ENCODE measurements around the gene CRYGN.

CRYGN gene

GRCh38 chr7:151394076-151395035, 45.6 kb downstream of the CRYGN start:
- Histone ChIP-seq H3K9me3 (peaks cover 11% of the 10 kb centered on the region), H3K4me1 (peaks cover 37% of the 10 kb centered on the region), H4K20me1 (no peaks in the 10 kb centered on the region), H3K4me3 (no peak overlapping the region), H3K4me2 (peak overlapping the region; percentile 41; the same call in 1 of the 2 replicates), H3K27me3 (no peaks in the 10 kb centered on the region), H3K9ac (no peak overlapping the region), H3K27ac (no peak overlapping the region), H3K36me3 (no peaks in the 10 kb centered on the region)
- no peak for TF ChIP-seq Cebpa-rat (IDR thresholded peaks at IDR 0.05)

GRCh38 chr7:151393031-151393977, 46.6 kb downstream of the CRYGN start:
- Histone ChIP-seq H3K27me3 (no peaks in the 10 kb centered on the region), H3K27ac (no peak overlapping the region)

GRCh38 chr7:151392426-151392825, 47.5 kb downstream of the CRYGN start:
- Histone ChIP-seq H3K4me1 (peaks cover 29% of the 10 kb centered on the region), H3K27me3 (no peaks in the 10 kb centered on the region), H4K20me1 (no peaks in the 10 kb centered on the region), H3K27ac (no peak overlapping the region), H3K9ac (no peak overlapping the region), H3K4me3 (no peak overlapping the region), H3K9me3 (peaks cover 7% of the 10 kb centered on the region), H3K4me2 (no peak overlapping the region), H3K36me3 (no peaks in the 10 kb centered on the region)
- TF ChIP-seq Cebpa-rat (IDR thresholded peaks at IDR 0.05) = no peak

More at GRCh38 chr7:151393031-151393977, 46.6 kb downstream of the CRYGN start:
- Histone ChIP-seq H3K4me2 (peak overlapping the region; percentile 41; the same call in 1 of the 2 replicates), H3K4me1 (peaks cover 29% of the 10 kb centered on the region), H3K4me3 (no peak overlapping the region), H3K9ac (no peak overlapping the region), H4K20me1 (no peaks in the 10 kb centered on the region), H3K9me3 (peaks cover 11% of the 10 kb centered on the region), H3K36me3 (no peaks in the 10 kb centered on the region)
- TF ChIP-seq Cebpa-rat (IDR thresholded peaks at IDR 0.05) = no peak

GRCh38 chr7:151392002-151392401, 47.9 kb downstream of the CRYGN start:
- no peaks in the 10 kb centered on the region for H3K27me3 ChIP-seq
- no peak for TF ChIP-seq Cebpa-rat (IDR thresholded peaks at IDR 0.05)

GRCh38 chr7:151391358-151391730, 48.6 kb downstream of the CRYGN start:
- no peak overlapping the region for H3K9ac ChIP-seq
- H3K4me3 ChIP-seq = no peak overlapping the region
- H3K9me3 ChIP-seq = no peaks in the 10 kb centered on the region
- H4K20me1 ChIP-seq = no peaks in the 10 kb centered on the region; the same call in 1 of the 2 replicates
- H3K4me1 ChIP-seq = peaks cover 32% of the 10 kb centered on the region
- no peak for TF ChIP-seq Cebpa-rat (IDR thresholded peaks at IDR 0.05)
- no peaks in the 10 kb centered on the region for H3K27me3 ChIP-seq
- no peaks in the 10 kb centered on the region for H3K36me3 ChIP-seq
- no peak overlapping the region for H3K27ac ChIP-seq
- H3K4me2 ChIP-seq = 0 out of 2 replicates have a peak overlapping the region, but pooled peaks have one; percentile 17

More at GRCh38 chr7:151392002-151392401, 47.9 kb downstream of the CRYGN start:
- Histone ChIP-seq H4K20me1 (no peaks in the 10 kb centered on the region), H3K9ac (no peak overlapping the region), H3K36me3 (no peaks in the 10 kb centered on the region), H3K27ac (no peak overlapping the region), H3K9me3 (peaks cover 3% of the 10 kb centered on the region), H3K4me2 (no peak overlapping the region), H3K4me3 (no peak overlapping the region), H3K4me1 (peaks cover 29% of the 10 kb centered on the region)

GRCh38 chr7:151390598-151391357, 49.2 kb downstream of the CRYGN start:
- peaks cover 38% of the 10 kb centered on the region for H3K4me1 ChIP-seq
- no peak for TF ChIP-seq Cebpa-rat (IDR thresholded peaks at IDR 0.05)

GRCh38 chr7:151389768-151390597, 50.0 kb downstream of the CRYGN start:
- Histone ChIP-seq H4K20me1 (no peaks in the 10 kb centered on the region; the same call in 1 of the 2 replicates), H3K9ac (no peak overlapping the region), H3K27ac (no peak overlapping the region), H3K4me2 (no peak overlapping the region), H3K4me1 (peaks cover 42% of the 10 kb centered on the region), H3K4me3 (no peak overlapping the region), H3K9me3 (no peaks in the 10 kb centered on the region), H3K27me3 (0 out of 2 replicates have a peak, but pooled peaks cover 2% of the 10 kb centered on the region), H3K36me3 (no peaks in the 10 kb centered on the region)
- no peak for TF ChIP-seq Cebpa-rat (IDR thresholded peaks at IDR 0.05)

More at GRCh38 chr7:151390598-151391357, 49.2 kb downstream of the CRYGN start:
- Histone ChIP-seq H3K27me3 (no peaks in the 10 kb centered on the region), H3K9me3 (no peaks in the 10 kb centered on the region), H3K36me3 (no peaks in the 10 kb centered on the region), H3K4me2 (peak overlapping the region; percentile 17; the same call in 1 of the 2 replicates), H3K4me3 (no peak overlapping the region), H3K27ac (no peak overlapping the region), H4K20me1 (no peaks in the 10 kb centered on the region; the same call in 1 of the 2 replicates), H3K9ac (no peak overlapping the region)

GRCh38 chr7:151389096-151389767, 50.7 kb downstream of the CRYGN start:
- no peaks in the 10 kb centered on the region for H3K9me3 ChIP-seq
- no peaks in the 10 kb centered on the region for H3K36me3 ChIP-seq
- H3K4me2 ChIP-seq = no peak overlapping the region
- no peak overlapping the region for H3K4me3 ChIP-seq
- H4K20me1 ChIP-seq = no peaks in the 10 kb centered on the region; the same call in 1 of the 2 replicates
- H3K27me3 ChIP-seq = peaks cover 9% of the 10 kb centered on the region; the same call in 1 of the 2 replicates
- H3K27ac ChIP-seq = no peak overlapping the region
- no peak for TF ChIP-seq Cebpa-rat (IDR thresholded peaks at IDR 0.05)
- H3K4me1 ChIP-seq = peaks cover 42% of the 10 kb centered on the region
- no peak overlapping the region for H3K9ac ChIP-seq

Data from BLaER1 (cell line).